H1 (cell line): ENCODE data around the gene TYW5. TPM values are rescaled to one million over a fixed set of nuclear protein-coding genes. Genes with fewer than 3 reads are reported as not detected.

Source experiments
- CTCF ChIA-PET: fragments of 300-600 bp; sonication (Branson Sonifier 250); formaldehyde crosslinking; loops from one replicate; lab custom pipeline; 2021; ENCODE audit not compliant: partially characterized antibody; lab: Charles Lee
- POLR2A ChIA-PET: fragments of 300-600 bp; sonication (Branson Sonifier 250); formaldehyde crosslinking; loops from one replicate; lab custom pipeline; 2021; ENCODE audit warnings: inconsistent platforms; ENCODE audit not compliant: partially characterized antibody; lab: Charles Lee
- DNase-seq, 2 experiments: peaks; one replicate each; pipeline versions ENCODE4 v3.0.0 to v3.0.0-alpha.2; 2010 to 2022; ENCODE audit warnings: low spot score in 2 of 2, low read depth in 1 of 2, mixed read lengths in 1 of 2
- FAIRE-seq: peaks from 2 replicates; lab custom pipeline; 2011; peaks lifted over from hg19 to GRCh38; lab: Jason Lieb, UNC
- H2AFZ ChIP-seq: 2 replicates; pipeline ENCODE4 v1.8.1; 2012; ENCODE audit warnings: low read length, inconsistent platforms
- H2AK5ac ChIP-seq: 2 replicates; pipeline ENCODE4 v1.6.1; 2013; ENCODE audit warnings: low read depth, low read length
- H2BK120ac ChIP-seq: replicated peaks from 2 replicates; pipeline ENCODE3; 2013; ENCODE audit warnings: low read depth, low read length, inconsistent platforms
- H2BK12ac ChIP-seq: 2 replicates; pipeline ENCODE4 v1.6.1; 2013; ENCODE audit warnings: low read depth, low read length
- H2BK15ac ChIP-seq: 2 replicates; pipeline ENCODE4 v1.6.1; 2013; ENCODE audit warnings: low read length
- H2BK20ac ChIP-seq: 2 replicates; pipeline ENCODE4 v1.6.1; 2013; ENCODE audit warnings: low read length
- H2BK5ac ChIP-seq: 2 replicates; pipeline ENCODE4 v1.6.1; 2013; ENCODE audit warnings: low read depth, low read length
- H3K14ac ChIP-seq: 2 replicates; pipeline ENCODE4 v1.6.1; 2013; ENCODE audit warnings: inconsistent platforms; ENCODE audit not compliant: insufficient read length
- H3K18ac ChIP-seq: 2 replicates; pipeline ENCODE4 v1.6.1; 2013; ENCODE audit warnings: low read length; ENCODE audit errors: extremely low read depth
- H3K23ac ChIP-seq: 2 replicates; pipeline ENCODE4 v1.6.1; 2013; ENCODE audit warnings: inconsistent platforms; ENCODE audit not compliant: insufficient read length
- H3K23me2 ChIP-seq: 2 replicates; pipeline ENCODE4 v1.6.1; 2013; ENCODE audit warnings: low read depth, low read length
- H3K27ac ChIP-seq: 2 replicates; pipeline ENCODE4 v1.6.1; 2011; ENCODE audit warnings: low read depth, low read length, inconsistent platforms
- H3K27me3 ChIP-seq, 4 experiments: replicated peaks in 1 of 4; 1 replicate in 1 of 4; 2 replicates in 3 of 4; pipeline versions ENCODE4 v1.6.1 to v1.8.1; 2011 to 2013; ENCODE audit warnings: low read length in 3 of 4, mild to moderate bottlenecking in 3 of 4, inconsistent platforms in 2 of 4, mixed read lengths in 2 of 4, moderate library complexity in 1 of 4; ENCODE audit not compliant: control insufficient read depth in 3 of 4, insufficient read depth in 3 of 4; ENCODE audit errors: extremely low read depth in 1 of 4
- H3K36me3 ChIP-seq, 4 experiments: 2 replicates each; pipeline versions ENCODE4 v1.6.1 to v1.8.1; 2011 to 2013; ENCODE audit warnings: mild to moderate bottlenecking in 4 of 4, low read length in 3 of 4, moderate library complexity in 2 of 4, control low read depth in 1 of 4, inconsistent platforms in 1 of 4; ENCODE audit not compliant: insufficient read depth in 4 of 4, control insufficient read depth in 2 of 4
- H3K4ac ChIP-seq: replicated peaks from 2 replicates; pipeline ENCODE3; 2013; ENCODE audit warnings: low read length, low read depth, mixed read lengths, inconsistent platforms; ENCODE audit not compliant: insufficient read length
- H3K4me1 ChIP-seq, 4 experiments: replicated peaks in 1 of 4; 1 replicate in 1 of 4; 2 replicates in 3 of 4; pipeline versions ENCODE4 v1.6.1 to v1.8.1; 2011 to 2013; ENCODE audit warnings: low read length in 3 of 4, inconsistent platforms in 2 of 4, mixed read lengths in 1 of 4; ENCODE audit not compliant: insufficient read depth in 4 of 4, control insufficient read depth in 3 of 4
- H3K4me2 ChIP-seq, 2 experiments: 2 replicates each; pipeline versions ENCODE4 v1.6.1 to v1.8.1; 2011 to 2013; ENCODE audit warnings: low read depth in 2 of 2, low read length in 2 of 2, control low read depth in 1 of 2, inconsistent platforms in 1 of 2, mild to moderate bottlenecking in 1 of 2; ENCODE audit not compliant: insufficient read depth in 1 of 2
- H3K4me3 ChIP-seq, 4 experiments: fragments of 200-600, 300-600 bp in 1 of 4; sonication (generic), shearing (Covaris generic), sonication (Bioruptor Twin) in 1 of 4; 2 replicates each; pipeline versions ENCODE4 v1.5.1 to v1.8.1; 2011 to 2016; ENCODE audit warnings: low read length in 4 of 4, low read depth in 3 of 4, control low read depth in 2 of 4, inconsistent platforms in 2 of 4, mild to moderate bottlenecking in 2 of 4, mixed read lengths in 1 of 4, moderate library complexity in 1 of 4; ENCODE audit not compliant: insufficient read depth in 2 of 4; ENCODE audit errors: extremely low read depth in 1 of 4
- H3K56ac ChIP-seq: replicated peaks from 2 replicates; pipeline ENCODE3; 2013; ENCODE audit warnings: low read depth, mild to moderate bottlenecking, mixed read lengths, low read length, inconsistent platforms; ENCODE audit not compliant: insufficient read length
- H3K79me1 ChIP-seq: 2 replicates; pipeline ENCODE4 v1.6.1; 2013; ENCODE audit warnings: low read depth, low read length, control low read depth
- H3K79me2 ChIP-seq, 2 experiments: 2 replicates each; pipeline versions ENCODE4 v1.6.1 to v1.8.1; 2012 to 2013; ENCODE audit warnings: low read length in 2 of 2, mild to moderate bottlenecking in 2 of 2, inconsistent platforms in 1 of 2; ENCODE audit not compliant: insufficient read depth in 2 of 2, control insufficient read depth in 1 of 2
- H3K9ac ChIP-seq, 4 experiments: replicated peaks in 1 of 4; 1 replicate in 1 of 4; 2 replicates in 3 of 4; pipeline versions ENCODE4 v1.6.1 to v1.8.1; 2011 to 2013; ENCODE audit warnings: low read depth in 3 of 4, low read length in 3 of 4, control low read depth in 2 of 4, mild to moderate bottlenecking in 2 of 4, moderate library complexity in 2 of 4, inconsistent platforms in 1 of 4; ENCODE audit errors: extremely low read depth in 1 of 4
- H3K9me3 ChIP-seq, 2 experiments: 2 replicates each; pipeline versions ENCODE4 v1.6.1 to v1.8.1; 2012 to 2013; ENCODE audit warnings: mild to moderate bottlenecking in 2 of 2, moderate library complexity in 2 of 2, control low read depth in 1 of 2, inconsistent platforms in 1 of 2, low read depth in 1 of 2, low read length in 1 of 2, mixed read lengths in 1 of 2; ENCODE audit not compliant: insufficient read depth in 2 of 2
- H4K20me1 ChIP-seq, 2 experiments: replicated peaks in 1 of 2; 2 replicates each; pipeline versions ENCODE3 to v1.8.1; 2011 to 2013; ENCODE audit warnings: inconsistent platforms in 2 of 2, low read length in 2 of 2, mild to moderate bottlenecking in 1 of 2; ENCODE audit not compliant: insufficient read depth in 2 of 2, control insufficient read depth in 1 of 2
- H4K5ac ChIP-seq: 2 replicates; pipeline ENCODE4 v1.6.1; 2013; ENCODE audit warnings: low read length, low read depth, mixed read lengths, inconsistent platforms; ENCODE audit not compliant: insufficient read length
- H4K8ac ChIP-seq: 2 replicates; pipeline ENCODE4 v1.8.0; 2013; ENCODE audit warnings: mild to moderate bottlenecking, moderate library complexity, low read length, inconsistent platforms; ENCODE audit not compliant: insufficient read depth; ENCODE audit errors: extremely low read depth
- H4K91ac ChIP-seq: replicated peaks from 2 replicates; pipeline ENCODE3; 2013; ENCODE audit warnings: low read length, mixed read lengths, inconsistent platforms; ENCODE audit not compliant: insufficient read length
- CBX5 ChIP-seq: fragments of 300-800, 300-1000 bp; sonication (generic); IDR thresholded peaks from 2 replicates; pipeline ENCODE4 v1.7.1; 2016; ENCODE audit warnings: antibody characterized with exemption, low read length, low read depth
- HDAC6 ChIP-seq: IDR thresholded peaks from one replicate; pipeline ENCODE4 v1.7.1; 2012; ENCODE audit warnings: low read depth, mild to moderate bottlenecking, inconsistent platforms, low read length, moderate library complexity
- NANOG ChIP-seq: IDR thresholded peaks from 2 replicates; pipeline ENCODE4 v1.6.1; 2011; ENCODE audit warnings: low read length, low read depth, mild to moderate bottlenecking, inconsistent platforms; ENCODE audit not compliant: insufficient read depth, poor library complexity, severe bottlenecking
- NRF1 ChIP-seq: IDR thresholded peaks from 2 replicates; pipeline ENCODE4 v1.6.1; 2011; ENCODE audit warnings: mild to moderate bottlenecking, low read depth, low read length, improper control_type of control experiment
- POU5F1 ChIP-seq: IDR thresholded peaks from 2 replicates; pipeline ENCODE4 v1.6.1; 2011; ENCODE audit warnings: low read depth, mild to moderate bottlenecking, low read length, moderate library complexity
- RNF2 ChIP-seq: fragments of 200-900, 300-1000 bp; sonication (generic); IDR thresholded peaks from 2 replicates; pipeline ENCODE4 v1.7.1; 2016; ENCODE audit warnings: borderline replicate concordance, low read depth, mild to moderate bottlenecking, antibody characterized with exemption, low read length; ENCODE audit not compliant: poor library complexity, severe bottlenecking; ENCODE audit errors: missing control alignments
- SIN3A ChIP-seq, 2 experiments: IDR thresholded peaks in 1 of 2; conservative IDR thresholded peaks in 1 of 2; 2 replicates each; pipeline ENCODE4 v1.6.1; 2011 to 2012; ENCODE audit warnings: low read length in 2 of 2, improper control_type of control experiment in 1 of 2, low read depth in 1 of 2, mild to moderate bottlenecking in 1 of 2
- WGBS, 2 experiments: shearing (Covaris generic) in 1 of 2; methylation state at CpG; one replicate each; pipeline versions ENCODE4 v1.1.6 to v1.1.7; 2013 to 2015; ENCODE audit warnings: low lambda C conversion rate in 2 of 2, mixed read lengths in 2 of 2, inconsistent platforms in 1 of 2, low coverage in 1 of 2, missing lambda C conversion rate in 1 of 2; ENCODE audit not compliant: insufficient replicate concordance in 2 of 2, insufficient coverage in 1 of 2, insufficient read length in 1 of 2; ENCODE audit errors: extremely low coverage in 1 of 2, missing lambda C conversion rate in 1 of 2; 5-methylcytosine and 5-hydroxymethylcytosine counted together
- polyA plus RNA-seq, 7 experiments: library from polyadenylated mRNA; depleted of rRNA in 3 of 7; stranded (reverse) in 5 of 7; unstranded in 2 of 7; fragments of >200 nt in 5 of 7; fragments of 200-250 nt in 2 of 7; gene quantifications; 1 replicate in 5 of 7; 2 replicates in 1 of 7; 4 replicates in 1 of 7; pipeline versions ENCODE4 v1.2.1 to v1.2.3, GENCODE V29; 2011 to 2013; ENCODE audit warnings: missing spikeins in 2 of 7, mixed read lengths in 2 of 7
- total RNA-seq: library from RNA; stranded (reverse); fragmentation: NEBNext Ultra II Directional; extraction: Animal tissue kit (Norgen Biotek cat#: 25700); gene quantifications from 2 replicates; pipeline ENCODE4 v1.2.1, GENCODE V29; 2021
- TF ChIP-seq, protein P1 (sequence below): IDR thresholded peaks from 2 replicates; pipeline ENCODE4 v1.6.1; 2011; ENCODE audit warnings: low read depth, mild to moderate bottlenecking, low read length; ENCODE audit not compliant: insufficient read depth
- TF ChIP-seq, protein P2 (sequence below): IDR thresholded peaks from 2 replicates; pipeline ENCODE4 v1.6.1; 2011; ENCODE audit warnings: low read length, improper control_type of control experiment
- TF ChIP-seq, protein P3 (sequence below): IDR thresholded peaks from 2 replicates; pipeline ENCODE4 v1.6.1; 2012; ENCODE audit warnings: inconsistent platforms

Gene TYW5
- total and polyA plus RNA-seq, 2 of the 8 experiments (the other 6 are each of a cell fraction or from before 2014, with no cell fraction given), result 5.4 to 11.3 TPM

DNA sequence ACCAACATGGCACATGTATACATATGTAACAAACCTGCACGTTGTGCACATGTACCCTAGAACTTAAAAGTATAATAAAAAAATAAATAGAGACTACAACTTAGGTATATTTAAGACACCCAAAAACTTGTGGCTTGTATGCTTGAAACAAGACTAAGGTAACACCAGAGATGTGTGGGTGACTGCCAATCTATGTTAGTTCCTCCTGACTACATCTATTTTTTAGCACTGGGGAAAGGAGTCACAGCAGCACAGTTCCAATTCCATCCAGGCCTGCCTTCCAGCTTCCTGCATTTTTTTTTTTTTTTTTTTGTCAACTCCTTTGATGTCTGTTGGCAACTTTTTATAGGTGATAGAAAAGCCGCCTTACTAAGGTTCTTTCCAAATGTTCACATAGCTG is 26.0 kb downstream of the TYW5 start:
- no peak overlapping the region for H3K9ac ChIP-seq
- H4K8ac ChIP-seq, result no peak overlapping the region
- no peak overlapping the region for H3K23ac ChIP-seq
- H2AFZ ChIP-seq, result no peak overlapping the region
- no peak overlapping the region for H4K91ac ChIP-seq
- no peaks in the 10 kb centered on the region for H3K9me3 ChIP-seq
- H3K4me1 ChIP-seq, result peaks cover 0 to 8% (median 0%) of the 10 kb centered on the region in 4 experiments; a peak in 3 of 7 replicates
- DNase-seq (no peak), FAIRE-seq (no peak)
- no peak overlapping the region for H2BK12ac ChIP-seq
- peaks cover 0 to 27% of the 10 kb centered on the region in 2 experiments; a peak in 2 of 4 replicates for H3K79me2 ChIP-seq
- no peak overlapping the region for H3K4ac ChIP-seq
- no peak overlapping the region for H3K4me3 ChIP-seq
- WGBS, 2 experiments, result 85% methylated on average over 2 of the region's 2 CpGs; no CpG with 5 or more reads in 1 of the 2 experiments
- H3K27me3 ChIP-seq, result no peaks in the 10 kb centered on the region
- no peak overlapping the region for H3K14ac ChIP-seq
- H4K5ac ChIP-seq, result no peak overlapping the region
- no peak overlapping the region for H3K4me2 ChIP-seq
- no peak overlapping the region for H2BK120ac ChIP-seq
- ChIA-PET POLR2A (interaction anchor here (0.7 to 1.9 kb wide), 8 partner anchors 8 to 549 kb away, joined by 3 to 10 read pairs (median 6); partner anchors contain the start of gene C2orf69), CTCF (interaction anchor here (0.7 to 1.1 kb wide), 2 partner anchors 16 to 73 kb away, joined by 3 read pairs; no protein-coding TSS in a partner anchor)
- no peak overlapping the region for H2BK15ac ChIP-seq
- no peak overlapping the region for H3K56ac ChIP-seq
- H4K20me1 ChIP-seq, result no peaks in the 10 kb centered on the region
- H3K27ac ChIP-seq, result no peak overlapping the region
- H3K36me3 ChIP-seq, result peaks cover 0 to 61% (median 11%) of the 10 kb centered on the region in 4 experiments; a peak in 5 of 8 replicates
- no peak overlapping the region for H2BK20ac ChIP-seq
- H3K23me2 ChIP-seq, result no peaks in the 10 kb centered on the region
- no peak overlapping the region for H2AK5ac ChIP-seq
- no peak overlapping the region for H2BK5ac ChIP-seq
- no peak overlapping the region for H3K18ac ChIP-seq
- no peaks in the 10 kb centered on the region; the same call in 1 of the 2 replicates for H3K79me1 ChIP-seq
- TF ChIP-seq CBX5 (no peak), NANOG (no peak), HDAC6 (no peak), SIN3A (conservative IDR thresholded peaks at IDR 0.05 in 1 of 2, IDR thresholded peaks at IDR 0.05 in 1 of 2; ENCODE audit: low read depth in 1 of 2, low read length in 2 of 2) (no peak), POU5F1 (no peak), RNF2 (no peak), NRF1 (no peak)
- TF ChIP-seq, protein P1, sequence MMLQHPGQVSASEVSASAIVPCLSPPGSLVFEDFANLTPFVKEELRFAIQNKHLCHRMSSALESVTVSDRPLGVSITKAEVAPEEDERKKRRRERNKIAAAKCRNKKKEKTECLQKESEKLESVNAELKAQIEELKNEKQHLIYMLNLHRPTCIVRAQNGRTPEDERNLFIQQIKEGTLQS, result no peak
- TF ChIP-seq, protein P2, sequence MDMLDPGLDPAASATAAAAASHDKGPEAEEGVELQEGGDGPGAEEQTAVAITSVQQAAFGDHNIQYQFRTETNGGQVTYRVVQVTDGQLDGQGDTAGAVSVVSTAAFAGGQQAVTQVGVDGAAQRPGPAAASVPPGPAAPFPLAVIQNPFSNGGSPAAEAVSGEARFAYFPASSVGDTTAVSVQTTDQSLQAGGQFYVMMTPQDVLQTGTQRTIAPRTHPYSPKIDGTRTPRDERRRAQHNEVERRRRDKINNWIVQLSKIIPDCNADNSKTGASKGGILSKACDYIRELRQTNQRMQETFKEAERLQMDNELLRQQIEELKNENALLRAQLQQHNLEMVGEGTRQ, result no peak
- TF ChIP-seq, protein P3, sequence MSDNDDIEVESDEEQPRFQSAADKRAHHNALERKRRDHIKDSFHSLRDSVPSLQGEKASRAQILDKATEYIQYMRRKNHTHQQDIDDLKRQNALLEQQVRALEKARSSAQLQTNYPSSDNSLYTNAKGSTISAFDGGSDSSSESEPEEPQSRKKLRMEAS, result no peak
